Coronary artery (tissue), 2 donors: ENCODE measurements around the gene CIITA.

ENCODE experiments used
- DNase-seq: peaks from one replicate; pipeline ENCODE4 v3.0.0-alpha.2; 2017; ENCODE audit warnings: low spot score
- H3K27ac ChIP-seq, 2 donors: fragments of 200-600 bp; sonication (generic); one replicate each; pipeline ENCODE4 v1.5.1; 2016 to 2019
- H3K4me3 ChIP-seq: fragments of 200-600 bp; sonication (generic); 2 replicates; pipeline ENCODE4 v1.5.1; 2016; ENCODE audit warnings: mild to moderate bottlenecking, moderate library complexity
- CTCF ChIP-seq: fragments of 200-600 bp; sonication (generic); IDR thresholded peaks from one replicate; pipeline ENCODE4 v1.5.1; 2019; ENCODE audit warnings: antibody characterized with exemption

Gene CIITA

GRCh38 chr16:10867199-10867598 is 9.8 kb upstream of the CIITA start:
- no peak for DNase-seq
- no peak overlapping the region for H3K4me3 ChIP-seq
- TF ChIP-seq CTCF: no peak
- H3K27ac ChIP-seq: no peak overlapping the region

GRCh38 chr16:10868104-10868595 is 8.9 kb upstream of the CIITA start:
- H3K4me3 ChIP-seq: no peak overlapping the region
- no peak for TF ChIP-seq CTCF
- no peak for DNase-seq
- H3K27ac ChIP-seq: peak overlapping the region in 1 of 2 donors; percentile 64

- DNase-seq: no peak
- peak overlapping the region in 1 of 2 donors; percentile 64 for H3K27ac ChIP-seq
- no peak for TF ChIP-seq CTCF
- H3K4me3 ChIP-seq: peak overlapping the region; percentile 3
These were observed 8.2 kb upstream of the CIITA start for GRCh38 chr16:10868596-10869469.

GRCh38 chr16:10870137-10870776 is 6.7 kb upstream of the CIITA start:
- TF ChIP-seq CTCF: no peak
- no peak overlapping the region for H3K4me3 ChIP-seq
- no peak for DNase-seq
- peak overlapping the region in 1 of 2 donors; percentile 75 for H3K27ac ChIP-seq

GRCh38 chr16:10870808-10871156 is 6.2 kb upstream of the CIITA start:
- Histone ChIP-seq H3K27ac (peak overlapping the region in 1 of 2 donors; percentile 75), H3K4me3 (no peak overlapping the region)
- TF ChIP-seq CTCF: no peak
- DNase-seq: no peak

GRCh38 chr16:10871157-10871991 is 5.6 kb upstream of the CIITA start:
- no peak for TF ChIP-seq CTCF
- H3K4me3 ChIP-seq: no peak overlapping the region
- DNase-seq: no peak
- peak overlapping the region in 1 of 2 donors; percentile 75 for H3K27ac ChIP-seq
